ENCODE data around the gene SNPH. TPM values are rescaled to one million over a fixed set of nuclear protein-coding genes. Genes with fewer than 3 reads are reported as not detected.

Gene SNPH
- total and polyA plus RNA-seq, 2 of the 8 experiments (the other 6 are each of a cell fraction or from before 2014, with no cell fraction given), result 0.98 to 4.9 TPM

DNA sequence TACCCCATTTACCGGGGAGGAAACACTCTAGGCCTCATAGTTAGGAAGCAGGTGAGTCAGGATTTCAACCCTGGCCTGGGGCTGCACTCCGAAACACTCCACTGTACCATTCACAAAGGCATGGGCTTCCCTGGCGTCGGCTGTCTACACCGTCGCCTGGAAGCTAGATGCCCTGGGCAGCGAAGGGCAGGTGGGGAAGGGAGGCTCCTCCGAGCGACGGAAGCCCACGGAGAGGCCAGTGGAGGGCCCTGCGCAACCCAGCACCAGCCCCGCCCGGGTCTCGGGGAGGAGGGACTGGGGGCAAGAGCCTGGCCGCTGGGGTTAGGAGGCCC is 46.8 kb downstream of the SNPH start (continued):
- TF ChIP-seq SUZ12 (IDR thresholded peaks at IDR 0.05; ENCODE audit: low read length) (no peak), CBX8 (IDR thresholded peaks at IDR 0.05; ENCODE audit: borderline replicate concordance, low read depth, low read length) (no peak)
- TF ChIP-seq, protein P1, sequence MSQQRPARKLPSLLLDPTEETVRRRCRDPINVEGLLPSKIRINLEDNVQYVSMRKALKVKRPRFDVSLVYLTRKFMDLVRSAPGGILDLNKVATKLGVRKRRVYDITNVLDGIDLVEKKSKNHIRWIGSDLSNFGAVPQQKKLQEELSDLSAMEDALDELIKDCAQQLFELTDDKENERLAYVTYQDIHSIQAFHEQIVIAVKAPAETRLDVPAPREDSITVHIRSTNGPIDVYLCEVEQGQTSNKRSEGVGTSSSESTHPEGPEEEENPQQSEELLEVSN (IDR thresholded peaks at IDR 0.05), result no peak

All from H1 (cell line).